ENCODE measurements around the gene STARD5. TPM values are rescaled to one million over a fixed set of nuclear protein-coding genes. Genes with fewer than 3 reads are reported as not detected.

STARD5 gene
- total and polyA plus RNA-seq, 2 of the 4 experiments (the other 2 are of a cell fraction): 5.0 to 22.8 TPM

DNA sequence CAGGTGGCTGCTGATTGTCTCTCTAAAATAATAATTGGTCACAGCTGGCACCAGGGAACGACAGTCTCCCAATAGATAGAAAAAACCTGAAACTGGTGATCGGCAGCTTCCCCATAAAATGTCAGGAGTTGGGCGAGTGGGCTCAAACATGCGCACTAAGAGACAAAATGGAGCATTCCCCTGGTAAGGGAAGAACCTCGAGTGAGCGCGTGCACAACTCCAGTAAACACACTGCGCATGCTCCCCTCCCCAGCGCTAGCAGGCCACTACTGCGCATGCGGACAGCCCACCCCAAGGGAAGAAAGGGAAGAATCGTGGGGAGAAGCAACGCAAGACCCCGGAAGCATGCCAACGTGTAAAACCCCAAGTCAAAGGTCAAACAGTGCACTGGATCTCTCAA, 7.7 kb upstream of the STARD5 start:
- dilution Hi-C loops (cut with HindIII; ENCODE audit: low sequenced_read_pairs, unreplicated experiment) (no loop called here), intact Hi-C loops (cut with micrococcal nuclease) (no loop called here), in situ Hi-C loops (cut with MboI; ENCODE audit: low sequenced_read_pairs) (no loop called here)
- Histone ChIP-seq H4K5ac (ENCODE audit: low read depth, low read length) (no peak overlapping the region), H3K18ac (ENCODE audit: low read depth, low read length) (no peak overlapping the region), H3K4me1 (ENCODE audit: control insufficient read depth, insufficient read depth, low read length) (peaks cover 13% of the 10 kb centered on the region), H3K27me3 (ENCODE audit: control insufficient read depth, insufficient read depth, low read length) (no peaks in the 10 kb centered on the region), H3K9me3 (ENCODE audit: control insufficient read depth, insufficient read depth, low read length) (no peaks in the 10 kb centered on the region), H3K9ac (ENCODE audit: low read depth, low read length) (no peak overlapping the region), H3K36me3 (ENCODE audit: control insufficient read depth, insufficient read depth, low read length) (no peaks in the 10 kb centered on the region), H3K4me2 (ENCODE audit: low read depth, low read length) (no peak overlapping the region), H3K9me1 (ENCODE audit: insufficient read depth, low read length) (peaks cover 15% of the 10 kb centered on the region), H2AK5ac (ENCODE audit: low read depth, low read length) (no peak overlapping the region), H2AFZ (replicated peaks; ENCODE audit: low read length, poor library complexity) (no peak overlapping the region), H3K4ac (ENCODE audit: low read depth, low read length) (no peak overlapping the region; the same call in 1 of the 2 replicates), H3K14ac (replicated peaks; ENCODE audit: low read depth, low read length) (no peak overlapping the region), H2BK120ac (ENCODE audit: low read depth, low read length) (no peak overlapping the region), H2AK9ac (replicated peaks; ENCODE audit: low read depth, low read length, poor library complexity) (no peak overlapping the region), H2BK15ac (ENCODE audit: low read depth, low read length) (no peak overlapping the region), H2BK5ac (ENCODE audit: low read depth, low read length, poor library complexity, severe bottlenecking) (no peak overlapping the region), H3K4me3 (ENCODE audit: insufficient read depth, low read depth, low read length) (no peak overlapping the region), H3K56ac (ENCODE audit: extremely low read depth, insufficient read depth, low read length) (no peak overlapping the region), H3K27ac (ENCODE audit: insufficient read depth, low read length) (no peak overlapping the region), H3K23ac (ENCODE audit: low read depth, low read length) (no peak overlapping the region), H4K8ac (ENCODE audit: low read depth in 2 of 2, low read length in 2 of 2) (no peak overlapping the region), H2BK20ac (ENCODE audit: low read depth, low read length) (no peak overlapping the region), H4K20me1 (ENCODE audit: insufficient read depth, low read length) (no peaks in the 10 kb centered on the region), H4K91ac (ENCODE audit: insufficient read depth, low read depth, low read length) (no peak overlapping the region), H3K79me1 (ENCODE audit: low read depth in 1 of 2, low read length in 2 of 2) (peaks cover 5 to 8% of the 10 kb centered on the region in 2 experiments; a peak in 3 of 4 replicates)
- ChIA-PET CTCF (interaction anchor here (1.4 kb wide), 1 partner anchor 69 kb away, joined by 4 read pairs; no protein-coding TSS in a partner anchor), POLR2A (ENCODE audit: unreplicated experiment) (no interaction called here)
- 81% methylated on average over 6 of the region's 15 CpGs; no CpG with 5 or more reads in 1 of the 2 experiments for WGBS, 2 experiments (ENCODE audit: extremely low coverage in 2 of 2, insufficient read length in 1 of 2)
- no peak for ATAC-seq (ENCODE audit: low read depth)
- TF ChIP-seq, protein P1, sequence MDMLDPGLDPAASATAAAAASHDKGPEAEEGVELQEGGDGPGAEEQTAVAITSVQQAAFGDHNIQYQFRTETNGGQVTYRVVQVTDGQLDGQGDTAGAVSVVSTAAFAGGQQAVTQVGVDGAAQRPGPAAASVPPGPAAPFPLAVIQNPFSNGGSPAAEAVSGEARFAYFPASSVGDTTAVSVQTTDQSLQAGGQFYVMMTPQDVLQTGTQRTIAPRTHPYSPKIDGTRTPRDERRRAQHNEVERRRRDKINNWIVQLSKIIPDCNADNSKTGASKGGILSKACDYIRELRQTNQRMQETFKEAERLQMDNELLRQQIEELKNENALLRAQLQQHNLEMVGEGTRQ (IDR thresholded peaks at IDR 0.05; ENCODE audit: low read depth, low read length): no peak
- TF ChIP-seq BHLHE40 (IDR thresholded peaks at IDR 0.05; ENCODE audit: low read depth, low read length) (no peak), MAZ (IDR thresholded peaks at IDR 0.05; ENCODE audit: borderline replicate concordance, low read depth, low read length) (no peak), RAD21 (IDR thresholded peaks at IDR 0.05; ENCODE audit: low read length) (no peak), CEBPB (IDR thresholded peaks at IDR 0.05; ENCODE audit: low read depth, low read length) (no peak), CHD1 (IDR thresholded peaks at IDR 0.05; ENCODE audit: low read depth, low read length) (no peak), SMC3 (IDR thresholded peaks at IDR 0.05; ENCODE audit: low read depth, low read length) (no peak), MXI1 (IDR thresholded peaks at IDR 0.05; ENCODE audit: borderline replicate concordance, low read depth, low read length) (no peak), POLR2A (IDR thresholded peaks at IDR 0.05; ENCODE audit: low read depth, low read length) (no peak), MAFK (IDR thresholded peaks at IDR 0.05; ENCODE audit: low read depth, low read length) (no peak), FOS (IDR thresholded peaks at IDR 0.05; ENCODE audit: low read depth, low read length) (no peak), RCOR1 (IDR thresholded peaks at IDR 0.05; ENCODE audit: insufficient replicate concordance, low read length) (no peak), RFX5 (IDR thresholded peaks at IDR 0.05; ENCODE audit: low read depth, low read length) (no peak)
- TF ChIP-seq, protein P2, sequence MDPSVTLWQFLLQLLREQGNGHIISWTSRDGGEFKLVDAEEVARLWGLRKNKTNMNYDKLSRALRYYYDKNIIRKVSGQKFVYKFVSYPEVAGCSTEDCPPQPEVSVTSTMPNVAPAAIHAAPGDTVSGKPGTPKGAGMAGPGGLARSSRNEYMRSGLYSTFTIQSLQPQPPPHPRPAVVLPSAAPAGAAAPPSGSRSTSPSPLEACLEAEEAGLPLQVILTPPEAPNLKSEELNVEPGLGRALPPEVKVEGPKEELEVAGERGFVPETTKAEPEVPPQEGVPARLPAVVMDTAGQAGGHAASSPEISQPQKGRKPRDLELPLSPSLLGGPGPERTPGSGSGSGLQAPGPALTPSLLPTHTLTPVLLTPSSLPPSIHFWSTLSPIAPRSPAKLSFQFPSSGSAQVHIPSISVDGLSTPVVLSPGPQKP (IDR thresholded peaks at IDR 0.05; ENCODE audit: borderline replicate concordance, low read depth, low read length): no peak
- TF ChIP-seq, protein P3, sequence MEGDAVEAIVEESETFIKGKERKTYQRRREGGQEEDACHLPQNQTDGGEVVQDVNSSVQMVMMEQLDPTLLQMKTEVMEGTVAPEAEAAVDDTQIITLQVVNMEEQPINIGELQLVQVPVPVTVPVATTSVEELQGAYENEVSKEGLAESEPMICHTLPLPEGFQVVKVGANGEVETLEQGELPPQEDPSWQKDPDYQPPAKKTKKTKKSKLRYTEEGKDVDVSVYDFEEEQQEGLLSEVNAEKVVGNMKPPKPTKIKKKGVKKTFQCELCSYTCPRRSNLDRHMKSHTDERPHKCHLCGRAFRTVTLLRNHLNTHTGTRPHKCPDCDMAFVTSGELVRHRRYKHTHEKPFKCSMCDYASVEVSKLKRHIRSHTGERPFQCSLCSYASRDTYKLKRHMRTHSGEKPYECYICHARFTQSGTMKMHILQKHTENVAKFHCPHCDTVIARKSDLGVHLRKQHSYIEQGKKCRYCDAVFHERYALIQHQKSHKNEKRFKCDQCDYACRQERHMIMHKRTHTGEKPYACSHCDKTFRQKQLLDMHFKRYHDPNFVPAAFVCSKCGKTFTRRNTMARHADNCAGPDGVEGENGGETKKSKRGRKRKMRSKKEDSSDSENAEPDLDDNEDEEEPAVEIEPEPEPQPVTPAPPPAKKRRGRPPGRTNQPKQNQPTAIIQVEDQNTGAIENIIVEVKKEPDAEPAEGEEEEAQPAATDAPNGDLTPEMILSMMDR (conservative IDR thresholded peaks at IDR 0.05; ENCODE audit: low read depth, low read length): no peak
- no TSS peak for BruUV-seq (replicated peaks)
- DNase-seq: no peak

All from IMR-90 (cell line).